ENCODE measurements around the gene SDK1.

DNA sequence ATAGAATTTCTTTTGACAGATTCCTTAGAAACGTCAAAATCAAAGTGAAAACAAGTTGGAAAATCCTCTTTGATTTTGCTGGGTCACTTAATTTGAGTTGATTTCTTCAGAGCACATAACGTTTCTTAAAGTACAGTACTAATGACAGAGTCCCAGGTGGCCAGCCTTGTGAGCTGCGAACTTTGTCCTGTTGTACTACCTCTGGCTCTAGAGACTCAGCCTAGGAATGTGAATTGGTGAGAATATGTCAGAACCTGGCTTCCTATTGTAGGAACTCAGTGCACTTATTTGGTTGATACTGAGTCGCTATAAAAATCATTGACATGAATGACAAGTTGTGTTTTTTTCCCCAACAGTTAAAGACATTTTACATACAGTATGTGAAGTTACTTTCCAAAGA lies 20.2 kb downstream of the SDK1 start:
- TF ChIP-seq CEBPB (IDR thresholded peaks at IDR 0.05; ENCODE audit: low read depth, low read length) (no peak), POLR2AphosphoS5 (IDR thresholded peaks at IDR 0.05; ENCODE audit: low read depth, low read length) (no peak), HDAC6 (IDR thresholded peaks at IDR 0.05; ENCODE audit: low read depth, low read length) (no peak), SP1 (IDR thresholded peaks at IDR 0.05; ENCODE audit: low read depth, low read length) (no peak), POLR2A (IDR thresholded peaks at IDR 0.05; ENCODE audit: control extremely low read depth in 1 of 2, low read depth in 2 of 2, low read length in 2 of 2) (no peak), EZH2 (IDR thresholded peaks at IDR 0.05; ENCODE audit: low read depth, low read length, severe bottlenecking) (no peak), CREB1 (IDR thresholded peaks at IDR 0.05) (no peak), TAF1 (IDR thresholded peaks at IDR 0.05; ENCODE audit: low read depth, low read length) (no peak), SIN3A (conservative IDR thresholded peaks at IDR 0.05 in 1 of 2, IDR thresholded peaks at IDR 0.05 in 1 of 2; ENCODE audit: low read depth in 1 of 2, low read length in 2 of 2) (no peak)
- TF ChIP-seq, protein P1, sequence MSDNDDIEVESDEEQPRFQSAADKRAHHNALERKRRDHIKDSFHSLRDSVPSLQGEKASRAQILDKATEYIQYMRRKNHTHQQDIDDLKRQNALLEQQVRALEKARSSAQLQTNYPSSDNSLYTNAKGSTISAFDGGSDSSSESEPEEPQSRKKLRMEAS (IDR thresholded peaks at IDR 0.05), result no peak
- TF ChIP-seq, protein P2, sequence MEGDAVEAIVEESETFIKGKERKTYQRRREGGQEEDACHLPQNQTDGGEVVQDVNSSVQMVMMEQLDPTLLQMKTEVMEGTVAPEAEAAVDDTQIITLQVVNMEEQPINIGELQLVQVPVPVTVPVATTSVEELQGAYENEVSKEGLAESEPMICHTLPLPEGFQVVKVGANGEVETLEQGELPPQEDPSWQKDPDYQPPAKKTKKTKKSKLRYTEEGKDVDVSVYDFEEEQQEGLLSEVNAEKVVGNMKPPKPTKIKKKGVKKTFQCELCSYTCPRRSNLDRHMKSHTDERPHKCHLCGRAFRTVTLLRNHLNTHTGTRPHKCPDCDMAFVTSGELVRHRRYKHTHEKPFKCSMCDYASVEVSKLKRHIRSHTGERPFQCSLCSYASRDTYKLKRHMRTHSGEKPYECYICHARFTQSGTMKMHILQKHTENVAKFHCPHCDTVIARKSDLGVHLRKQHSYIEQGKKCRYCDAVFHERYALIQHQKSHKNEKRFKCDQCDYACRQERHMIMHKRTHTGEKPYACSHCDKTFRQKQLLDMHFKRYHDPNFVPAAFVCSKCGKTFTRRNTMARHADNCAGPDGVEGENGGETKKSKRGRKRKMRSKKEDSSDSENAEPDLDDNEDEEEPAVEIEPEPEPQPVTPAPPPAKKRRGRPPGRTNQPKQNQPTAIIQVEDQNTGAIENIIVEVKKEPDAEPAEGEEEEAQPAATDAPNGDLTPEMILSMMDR (IDR thresholded peaks at IDR 0.05; ENCODE audit: control extremely low read depth in 1 of 3, insufficient read depth in 1 of 3, low read depth in 1 of 3, low read length in 3 of 3), result no peak
